ENCODE data around the gene MSX2. TPM values are rescaled to one million over a fixed set of nuclear protein-coding genes. Genes with fewer than 3 reads are reported as not detected.

The MSX2 gene
- total and polyA plus RNA-seq, 2 donors (not counting 1 experiment from before 2014, with no cell fraction given), result not detected

GRCh38 chr5:174729075-174729680 lies 4.8 kb downstream of the MSX2 start:
- Histone ChIP-seq H3K27ac (ENCODE audit: low read length in 2 of 2) (no peak overlapping the region), H3K4me2 (replicated peaks; ENCODE audit: low read depth, low read length, poor library complexity, severe bottlenecking) (no peak overlapping the region), H2AFZ (ENCODE audit: insufficient read depth, low read depth, low read length, poor library complexity, severe bottlenecking) (no peak overlapping the region), H3K4me1 (ENCODE audit: control insufficient read depth in 2 of 2, insufficient read depth in 2 of 2, low read length in 2 of 2) (no peaks in the 10 kb centered on the region), H3K9ac (ENCODE audit: low read length) (no peak overlapping the region), H4K20me1 (ENCODE audit: control insufficient read depth, insufficient read depth, low read length, poor library complexity, severe bottlenecking) (no peaks in the 10 kb centered on the region), H3K27me3 (replicated peaks in 1 of 4; ENCODE audit: control extremely low read depth in 1 of 4, control insufficient read depth in 3 of 4, insufficient read depth in 4 of 4, low read length in 3 of 4) (peaks cover 0 to 48% (median 19%) of the 10 kb centered on the region in 4 experiments), H3K79me2 (ENCODE audit: control insufficient read depth, insufficient read depth, low read length) (no peaks in the 10 kb centered on the region), H3K36me3 (replicated peaks in 1 of 2; ENCODE audit: control extremely low read depth in 1 of 2, control insufficient read depth in 1 of 2, extremely low read depth in 1 of 2, insufficient read depth in 2 of 2, low read length in 1 of 2) (no peaks in the 10 kb centered on the region), H3K4me3 (ENCODE audit: control extremely low read depth in 1 of 5, extremely low read depth in 1 of 5, insufficient read depth in 1 of 5, low read depth in 2 of 5, low read length in 4 of 5) (no peak overlapping the region), H3K9me3 (ENCODE audit: control extremely low read depth in 1 of 3, control insufficient read depth in 2 of 3, insufficient read depth in 1 of 3, low read length in 2 of 3) (peaks cover 0 to 24% (median 0%) of the 10 kb centered on the region in 3 donors)
- Mint-ChIP-seq H3K4me3 (no peak overlapping the region), H3K27ac (no peak overlapping the region), H3K4me1 (peaks cover under 1% of the 10 kb centered on the region), H3K27me3 (peaks cover 76% of the 10 kb centered on the region), H3K9me3 (ENCODE audit: insufficient read depth) (no peaks in the 10 kb centered on the region)
- DNase-seq, result no peak
- TF ChIP-seq, protein P1, sequence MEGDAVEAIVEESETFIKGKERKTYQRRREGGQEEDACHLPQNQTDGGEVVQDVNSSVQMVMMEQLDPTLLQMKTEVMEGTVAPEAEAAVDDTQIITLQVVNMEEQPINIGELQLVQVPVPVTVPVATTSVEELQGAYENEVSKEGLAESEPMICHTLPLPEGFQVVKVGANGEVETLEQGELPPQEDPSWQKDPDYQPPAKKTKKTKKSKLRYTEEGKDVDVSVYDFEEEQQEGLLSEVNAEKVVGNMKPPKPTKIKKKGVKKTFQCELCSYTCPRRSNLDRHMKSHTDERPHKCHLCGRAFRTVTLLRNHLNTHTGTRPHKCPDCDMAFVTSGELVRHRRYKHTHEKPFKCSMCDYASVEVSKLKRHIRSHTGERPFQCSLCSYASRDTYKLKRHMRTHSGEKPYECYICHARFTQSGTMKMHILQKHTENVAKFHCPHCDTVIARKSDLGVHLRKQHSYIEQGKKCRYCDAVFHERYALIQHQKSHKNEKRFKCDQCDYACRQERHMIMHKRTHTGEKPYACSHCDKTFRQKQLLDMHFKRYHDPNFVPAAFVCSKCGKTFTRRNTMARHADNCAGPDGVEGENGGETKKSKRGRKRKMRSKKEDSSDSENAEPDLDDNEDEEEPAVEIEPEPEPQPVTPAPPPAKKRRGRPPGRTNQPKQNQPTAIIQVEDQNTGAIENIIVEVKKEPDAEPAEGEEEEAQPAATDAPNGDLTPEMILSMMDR (IDR thresholded peaks at IDR 0.05), result no peak
- no peak for TF ChIP-seq EZH2 (IDR thresholded peaks at IDR 0.05; ENCODE audit: borderline replicate concordance, insufficient read depth, low read depth, low read length, poor library complexity, severe bottlenecking)
- intact Hi-C loops (cut with micrococcal nuclease), result no loop called here
- WGBS (ENCODE audit: insufficient coverage), result 63% methylated on average over 16 of the region's 18 CpGs
- ChIA-PET POLR2A (no interaction called here), CTCF (no interaction called here)
- no peak for ATAC-seq (ENCODE audit: low read depth)

DNA sequence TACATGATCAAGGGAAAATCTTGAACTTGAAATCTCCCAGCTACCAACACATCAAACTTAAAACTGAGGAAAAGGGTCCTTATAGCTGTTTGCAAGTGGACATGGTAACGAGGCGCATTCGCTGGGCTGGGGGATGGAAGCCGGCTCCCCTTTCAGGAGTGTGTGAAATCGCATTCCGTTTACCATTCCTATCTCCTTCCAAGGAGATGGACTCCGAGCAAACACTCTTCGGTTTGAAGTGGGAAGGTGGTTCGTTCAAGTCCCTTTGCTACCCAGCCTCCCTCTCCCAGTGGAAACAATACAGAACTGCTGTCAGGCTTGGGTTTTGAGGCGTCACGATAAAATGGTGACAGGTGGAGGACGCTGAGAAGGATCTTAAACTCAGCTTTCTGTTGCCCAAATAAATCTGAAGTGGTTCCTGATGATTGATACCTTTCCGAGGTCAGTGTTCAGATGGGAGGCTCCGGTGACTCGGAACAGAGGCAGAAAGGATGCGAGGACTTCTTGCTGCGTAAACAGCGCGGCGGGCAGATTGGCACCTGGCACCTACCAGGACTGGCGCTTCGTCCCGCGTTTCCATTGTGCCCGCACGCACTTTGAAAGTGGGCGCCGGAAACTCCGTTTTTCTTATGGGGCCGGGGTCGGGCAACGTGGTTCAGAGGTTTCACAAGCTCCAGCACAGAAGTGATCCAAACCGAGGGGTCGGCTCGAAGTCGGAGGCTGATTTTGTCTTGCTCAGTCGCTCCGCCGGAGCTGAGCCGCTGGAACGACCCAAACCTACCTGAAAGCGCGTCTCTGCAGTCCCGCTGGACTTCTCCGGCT lies 7.0 kb downstream of the MSX2 start:
- H3K9ac ChIP-seq (ENCODE audit: low read length), result no peak overlapping the region
- no peak overlapping the region for H3K27ac Mint-ChIP-seq
- H3K36me3 ChIP-seq (replicated peaks in 1 of 2; ENCODE audit: control extremely low read depth in 1 of 2, control insufficient read depth in 1 of 2, extremely low read depth in 1 of 2, insufficient read depth in 2 of 2, low read length in 1 of 2), result no peaks in the 10 kb centered on the region
- no peak overlapping the region for H3K4me2 ChIP-seq (replicated peaks; ENCODE audit: low read depth, low read length, poor library complexity, severe bottlenecking)
- peaks cover 82% of the 10 kb centered on the region for H3K27me3 Mint-ChIP-seq
- ChIA-PET POLR2A (no interaction called here), CTCF (no interaction called here)
- no peaks in the 10 kb centered on the region for H3K9me3 Mint-ChIP-seq (ENCODE audit: insufficient read depth)
- no peak overlapping the region for H3K27ac ChIP-seq (ENCODE audit: low read length in 2 of 2)
- H3K4me3 Mint-ChIP-seq, result no peak overlapping the region
- peaks cover 0 to 24% (median 0%) of the 10 kb centered on the region in 3 donors for H3K9me3 ChIP-seq (ENCODE audit: control extremely low read depth in 1 of 3, control insufficient read depth in 2 of 3, insufficient read depth in 1 of 3, low read length in 2 of 3)
- no peaks in the 10 kb centered on the region for H3K4me1 Mint-ChIP-seq
- no peak for TF ChIP-seq EZH2 (IDR thresholded peaks at IDR 0.05; ENCODE audit: borderline replicate concordance, insufficient read depth, low read depth, low read length, poor library complexity, severe bottlenecking)
- TF ChIP-seq, protein P1 (IDR thresholded peaks at IDR 0.05), result no peak
- peaks cover 0 to 49% (median 22%) of the 10 kb centered on the region in 4 experiments for H3K27me3 ChIP-seq (replicated peaks in 1 of 4; ENCODE audit: control extremely low read depth in 1 of 4, control insufficient read depth in 3 of 4, insufficient read depth in 4 of 4, low read length in 3 of 4)
- no peaks in the 10 kb centered on the region for H4K20me1 ChIP-seq (ENCODE audit: control insufficient read depth, insufficient read depth, low read length, poor library complexity, severe bottlenecking)
- 7% methylated on average over 36 of the region's 45 CpGs for WGBS (ENCODE audit: insufficient coverage)
- H2AFZ ChIP-seq (ENCODE audit: insufficient read depth, low read depth, low read length, poor library complexity, severe bottlenecking), result no peak overlapping the region
- no peaks in the 10 kb centered on the region for H3K79me2 ChIP-seq (ENCODE audit: control insufficient read depth, insufficient read depth, low read length)
- no peak for ATAC-seq (ENCODE audit: low read depth)
- H3K4me1 ChIP-seq (ENCODE audit: control insufficient read depth in 2 of 2, insufficient read depth in 2 of 2, low read length in 2 of 2), result no peaks in the 10 kb centered on the region
- DNase-seq, result no peak
- intact Hi-C loops (cut with micrococcal nuclease), result no loop called here
- H3K4me3 ChIP-seq (ENCODE audit: control extremely low read depth in 1 of 5, extremely low read depth in 1 of 5, insufficient read depth in 1 of 5, low read depth in 2 of 5, low read length in 4 of 5), result no peak overlapping the region
